ENCODE measurements around the gene CMBL. TPM values are rescaled to one million over a fixed set of nuclear protein-coding genes. Genes with fewer than 3 reads are reported as not detected.

CMBL gene
- total RNA-seq, 4 donors from 2014 or later, result 10.3 to 32.0 (median 23.4) TPM

GRCh38 chr5:10264604-10265003 lies 43.1 kb downstream of the CMBL start:
- peaks cover 0 to 27% of the 10 kb centered on the region in 2 donors for H3K4me1 ChIP-seq
- DNase-seq, result no peak
- 86% methylated on average over 3 of the region's 3 CpGs for WGBS, 2 donors
- H3K4me3 ChIP-seq (replicated peaks in 1 of 3), result no peak overlapping the region
- TF ChIP-seq CTCF (IDR thresholded peaks at IDR 0.05), result no peak
- no peak for TF ChIP-seq POLR2A (IDR thresholded peaks at IDR 0.05)
- H3K27me3 ChIP-seq, result no peaks in the 10 kb centered on the region
- H3K9me3 ChIP-seq, result no peaks in the 10 kb centered on the region
- no peak overlapping the region for H3K27ac ChIP-seq
- peaks cover 44 to 55% of the 10 kb centered on the region in 2 donors for H3K36me3 ChIP-seq
- intact Hi-C loops (cut with DNase I), result no loop called here

- no peak overlapping the region for H3K4me3 ChIP-seq (replicated peaks in 1 of 3)
- peaks cover 60 to 72% of the 10 kb centered on the region in 2 donors for H3K36me3 ChIP-seq
- H3K9me3 ChIP-seq, result no peaks in the 10 kb centered on the region
- intact Hi-C loops (cut with DNase I), result no loop called here
- TF ChIP-seq CTCF (IDR thresholded peaks at IDR 0.05), result no peak
- TF ChIP-seq POLR2A (IDR thresholded peaks at IDR 0.05), result peak in 1 of 2 donors; percentile 7
- DNase-seq, result peak; percentile 52 to 67
- WGBS, 2 donors, result 49 to 63% methylated on average over 11 of the region's 11 CpGs
- peaks cover 0 to 27% of the 10 kb centered on the region in 2 donors for H3K4me1 ChIP-seq
- no peaks in the 10 kb centered on the region for H3K27me3 ChIP-seq
- H3K27ac ChIP-seq, result peak overlapping the region in 2 of 3 donors; percentile 65 to 70
Observed at GRCh38 chr5:10262995-10263394, 44.7 kb downstream of the CMBL start.

- Histone ChIP-seq H3K27ac (peak overlapping the region in 2 of 3 donors; percentile 65 to 70), H3K27me3 (no peaks in the 10 kb centered on the region), H3K4me3 (replicated peaks in 1 of 3) (no peak overlapping the region), H3K36me3 (peaks cover 67 to 78% of the 10 kb centered on the region in 2 donors), H3K4me1 (peaks cover 0 to 27% of the 10 kb centered on the region in 2 donors), H3K9me3 (no peaks in the 10 kb centered on the region)
- no peak for TF ChIP-seq CTCF (IDR thresholded peaks at IDR 0.05)
- TF ChIP-seq POLR2A (IDR thresholded peaks at IDR 0.05), result no peak
- 73 to 76% methylated on average over 18 of the region's 18 CpGs for WGBS, 2 donors
- peak in 1 of 2 donors; percentile 6 for DNase-seq
- intact Hi-C loops (cut with DNase I), result no loop called here
Observed at GRCh38 chr5:10262121-10262774, 45.5 kb downstream of the CMBL start.

- Histone ChIP-seq H3K4me1 (peaks cover 0 to 27% of the 10 kb centered on the region in 2 donors), H3K9me3 (no peaks in the 10 kb centered on the region), H3K4me3 (replicated peaks in 1 of 3) (no peak overlapping the region), H3K27ac (peak overlapping the region in 2 of 3 donors; percentile 63 to 64), H3K36me3 (peaks cover 78 to 90% of the 10 kb centered on the region in 2 donors), H3K27me3 (no peaks in the 10 kb centered on the region)
- intact Hi-C loops (cut with DNase I), result no loop called here
- WGBS, 2 donors, result 84 to 86% methylated on average over 9 of the region's 9 CpGs
- TF ChIP-seq POLR2A (IDR thresholded peaks at IDR 0.05) (no peak), CTCF (IDR thresholded peaks at IDR 0.05) (no peak)
- no peak for DNase-seq
Observed at GRCh38 chr5:10261065-10261464, 46.6 kb downstream of the CMBL start.

GRCh38 chr5:10259899-10260298 lies 47.8 kb downstream of the CMBL start:
- peaks cover 0 to 27% of the 10 kb centered on the region in 2 donors for H3K4me1 ChIP-seq
- peak overlapping the region in 2 of 3 donors; percentile 63 to 64 for H3K27ac ChIP-seq
- no peaks in the 10 kb centered on the region for H3K27me3 ChIP-seq
- intact Hi-C loops (cut with DNase I), result no loop called here
- 56 to 72% methylated on average over 5 of the region's 5 CpGs for WGBS, 2 donors
- TF ChIP-seq POLR2A (IDR thresholded peaks at IDR 0.05), result no peak
- H3K9me3 ChIP-seq, result no peaks in the 10 kb centered on the region
- H3K4me3 ChIP-seq (replicated peaks in 1 of 3), result no peak overlapping the region
- DNase-seq, result peak in 1 of 2 donors; percentile 16
- H3K36me3 ChIP-seq, result peaks cover 84 to 90% of the 10 kb centered on the region in 2 donors

All from thyroid gland (tissue), 4 donors.